ENCODE data around the gene KLHL13.

The KLHL13 gene

DNA sequence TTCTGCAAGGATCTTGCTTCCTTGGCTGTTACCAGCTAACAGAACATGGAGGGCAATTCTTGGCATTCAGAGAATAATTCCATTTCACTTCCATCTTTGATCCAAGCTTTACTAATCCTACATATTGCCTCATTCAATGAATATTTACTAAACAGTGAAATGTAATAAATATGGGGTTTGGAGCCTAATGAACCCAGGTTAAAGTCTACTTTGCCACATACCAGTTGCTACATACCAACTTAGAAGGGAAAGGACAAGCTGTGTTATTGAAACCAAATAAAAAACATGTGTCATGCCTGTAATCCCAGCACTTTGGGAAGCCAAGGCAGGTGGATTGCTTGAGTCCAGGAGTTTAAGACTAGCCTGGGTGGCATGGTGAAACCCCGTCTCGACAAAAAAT, 265.6 kb downstream of the KLHL13 start:
- FAIRE-seq = no peak

Data from colon (tissue), 2 donors.